Endothelial cell of umbilical vein (primary cell): Measurements from ENCODE around the gene GPR162. TPM values are rescaled to one million over a fixed set of nuclear protein-coding genes. Genes with fewer than 3 reads are reported as not detected.

Experiments used
- BruUV-seq: library from RNA; stranded (reverse); fragments of 400-500 nt; replicated peaks from 2 replicates; lab custom pipeline; 2021; lab: Mats Ljungman, UMichigan
- CTCF ChIA-PET: fragments of 300-600, 350-600 bp; sonication (Branson Sonifier 250); formaldehyde crosslinking; loops from one replicate; lab custom pipeline; 2021; ENCODE audit warnings: antibody characterized with exemption, inconsistent platforms; lab: Charles Lee
- POLR2A ChIA-PET: fragments of 300-600, 350-600 bp; sonication (Branson Sonifier 250); formaldehyde crosslinking; loops from one replicate; lab custom pipeline; 2021; ENCODE audit warnings: antibody characterized with exemption, inconsistent platforms; lab: Charles Lee
- DNase-seq: peaks from one replicate; pipeline ENCODE4 v3.0.0-alpha.2; 2011; ENCODE audit warnings: low read depth, low spot score
- FAIRE-seq: peaks from 2 replicates; lab custom pipeline; 2011; peaks lifted over from hg19 to GRCh38; lab: Jason Lieb, UNC
- H2AFZ ChIP-seq: 2 replicates; pipeline ENCODE4 v1.6.0; 2012; ENCODE audit warnings: low read depth, low read length, control low read depth, inconsistent platforms
- H3K27ac ChIP-seq: 2 replicates; pipeline ENCODE4 v1.5.1; 2011; ENCODE audit warnings: low read depth, mild to moderate bottlenecking, control low read depth, low read length, moderate library complexity; ENCODE audit not compliant: insufficient read depth
- H3K27me3 ChIP-seq, 2 experiments: 2 replicates each; pipeline versions ENCODE4 v1.6.0 to v1.6.1; 2011; ENCODE audit warnings: low read length in 2 of 2, mixed read lengths in 1 of 2; ENCODE audit not compliant: control insufficient read depth in 2 of 2, insufficient read depth in 2 of 2
- H3K36me3 ChIP-seq, 2 experiments: 2 replicates in 1 of 2; 3 replicates in 1 of 2; pipeline ENCODE4 v1.5.1; 2011; ENCODE audit warnings: low read length in 2 of 2, mild to moderate bottlenecking in 1 of 2, moderate library complexity in 1 of 2; ENCODE audit not compliant: control insufficient read depth in 2 of 2, insufficient read depth in 2 of 2; ENCODE audit errors: extremely low read depth in 1 of 2
- H3K4me1 ChIP-seq: 3 replicates; pipeline ENCODE4 v1.5.1; 2011; ENCODE audit warnings: mild to moderate bottlenecking, low read length; ENCODE audit not compliant: control insufficient read depth, insufficient read depth; ENCODE audit errors: extremely low read depth
- H3K4me2 ChIP-seq: 2 replicates; pipeline ENCODE4 v1.6.1; 2011; ENCODE audit warnings: low read length, control low read depth, mixed read lengths; ENCODE audit not compliant: insufficient read depth
- H3K4me3 ChIP-seq, 3 experiments: fragments of 200-600 bp in 1 of 3; sonication (generic), shearing (Covaris generic) in 1 of 3; replicated peaks in 1 of 3; 2 replicates each; pipeline ENCODE4 v1.5.1; 2011 to 2016; ENCODE audit warnings: control low read depth in 3 of 3, low read length in 3 of 3, mild to moderate bottlenecking in 2 of 3, inconsistent platforms in 1 of 3, low read depth in 1 of 3, moderate library complexity in 1 of 3; ENCODE audit not compliant: insufficient read depth in 1 of 3
- H3K79me2 ChIP-seq: 2 replicates; pipeline ENCODE4 v1.6.0; 2012; ENCODE audit warnings: low read length, inconsistent platforms; ENCODE audit not compliant: control insufficient read depth, insufficient read depth
- H3K9ac ChIP-seq: replicated peaks from 2 replicates; pipeline ENCODE3; 2011; ENCODE audit warnings: low read length, control low read depth; ENCODE audit not compliant: insufficient read depth; ENCODE audit errors: extremely low read depth
- H3K9me1 ChIP-seq: replicated peaks from 3 replicates; pipeline ENCODE4 v1.6.0; 2011; ENCODE audit warnings: mild to moderate bottlenecking, low read length; ENCODE audit not compliant: control insufficient read depth, insufficient read depth; ENCODE audit errors: extremely low read depth
- H3K9me3 ChIP-seq: replicated peaks from 2 replicates; pipeline ENCODE4 v1.5.1; 2012; ENCODE audit warnings: low read length, inconsistent platforms; ENCODE audit not compliant: control insufficient read depth, insufficient read depth
- H4K20me1 ChIP-seq: replicated peaks from 2 replicates; pipeline ENCODE3; 2011; ENCODE audit warnings: mild to moderate bottlenecking, low read length; ENCODE audit not compliant: control insufficient read depth, insufficient read depth; ENCODE audit errors: extremely low read depth
- CTCF ChIP-seq, 2 donors: IDR thresholded peaks; 1 replicate in 1 of 2; 2 replicates in 1 of 2; pipeline ENCODE4 v1.5.1; 2011; ENCODE audit warnings: low read length in 2 of 2, mild to moderate bottlenecking in 2 of 2, moderate library complexity in 2 of 2, control low read depth in 1 of 2, inconsistent platforms in 1 of 2, low read depth in 1 of 2; ENCODE audit not compliant: insufficient read depth in 1 of 2; ENCODE audit errors: extremely low read depth in 1 of 2
- EZH2 ChIP-seq: IDR thresholded peaks from 2 replicates; pipeline ENCODE4 v1.6.1; 2012; ENCODE audit warnings: borderline replicate concordance, low read depth, mild to moderate bottlenecking, moderate library complexity, low read length, inconsistent platforms; ENCODE audit not compliant: severe bottlenecking
- FOS ChIP-seq: IDR thresholded peaks from 2 replicates; pipeline ENCODE4 v1.6.1; 2011; ENCODE audit warnings: mild to moderate bottlenecking, low read length, moderate library complexity, borderline replicate concordance; ENCODE audit not compliant: insufficient read depth
- GATA2 ChIP-seq: IDR thresholded peaks from 2 replicates; pipeline ENCODE4 v1.7.0; 2011; ENCODE audit warnings: low read depth, mild to moderate bottlenecking, moderate library complexity, mixed read lengths, low read length; ENCODE audit not compliant: insufficient read length, insufficient read depth
- JUN ChIP-seq: IDR thresholded peaks from 2 replicates; pipeline ENCODE4 v1.6.1; 2011; ENCODE audit warnings: borderline replicate concordance, low read depth; ENCODE audit not compliant: insufficient read length, insufficient read depth
- MAX ChIP-seq: IDR thresholded peaks from 2 replicates; pipeline ENCODE4 v1.6.1; 2011; ENCODE audit not compliant: insufficient read depth, insufficient read length
- MYC ChIP-seq: IDR thresholded peaks from one replicate; pipeline ENCODE4 v1.6.1; 2011; ENCODE audit warnings: mild to moderate bottlenecking, low read depth, low read length
- POLR2A ChIP-seq: IDR thresholded peaks from 2 replicates; pipeline ENCODE4 v1.6.1; 2012; ENCODE audit warnings: low read depth, mild to moderate bottlenecking, control low read depth, low read length
- POLR2AphosphoS5 ChIP-seq: IDR thresholded peaks from 2 replicates; pipeline ENCODE4 v1.6.1; 2012; ENCODE audit warnings: low read depth, mild to moderate bottlenecking, control low read depth, low read length, moderate library complexity; ENCODE audit not compliant: insufficient read depth
- dilution Hi-C: fragments of 300-500 bp; cut with MboI; formaldehyde crosslinking; loops from one replicate; pipeline ENCODE4 v1.15.0; 2019; ENCODE audit warnings: low sequenced_read_pairs; ENCODE audit not compliant: extremely low pct_ligation_motif_present
- intact Hi-C: fragments of 100-400 bp; cut with micrococcal nuclease; formaldehyde crosslinking; loops from one replicate; pipeline ENCODE4 v1.10.0; 2022
- polyA plus RNA-seq, 4 experiments: library from polyadenylated mRNA; depleted of rRNA in 3 of 4; stranded (reverse) in 3 of 4; unstranded in 1 of 4; fragments of >200 nt; gene quantifications; 2 replicates each; pipeline versions ENCODE4 v1.2.1 to v1.2.3, GENCODE V29; 2011 to 2012; ENCODE audit warnings: missing spikeins in 1 of 4
- total RNA-seq: library from RNA; stranded (reverse); gene quantifications from 2 replicates; pipeline ENCODE4 v1.2.3, GENCODE V29; 2021

GPR162 gene
- total and polyA plus RNA-seq, 2 donors (not counting 3 experiments of a cell fraction or from before 2014, with no cell fraction given): 9.7 to 13.7 TPM

GRCh38 chr12:6791931-6792520, 29.6 kb upstream of the GPR162 start:
- FAIRE-seq: no peak
- H3K9ac ChIP-seq: no peak overlapping the region
- DNase-seq: no peak
- ChIA-PET POLR2A (no interaction called here), CTCF (interaction anchor here (1.1 to 2.5 kb wide), 4 partner anchors 11 to 39 kb away, joined by 3 to 13 read pairs (median 4); partner anchors contain the start of gene MLF2)
- TF ChIP-seq POLR2A (no peak), GATA2 (no peak), CTCF (IDR thresholded peaks at IDR 0.05; ENCODE audit: extremely low read depth in 1 of 2, insufficient read depth in 1 of 2, low read depth in 1 of 2, low read length in 2 of 2) (no peak), JUN (no peak), FOS (no peak), MAX (no peak), MYC (no peak), EZH2 (no peak), POLR2AphosphoS5 (no peak)
- H3K4me2 ChIP-seq: no peak overlapping the region
- no peaks in the 10 kb centered on the region for H3K9me1 ChIP-seq
- H3K36me3 ChIP-seq: no peaks in the 10 kb centered on the region
- dilution Hi-C loops (no loop called here), intact Hi-C loops (no loop called here)
- H3K27me3 ChIP-seq: peaks cover 10 to 11% of the 10 kb centered on the region in 2 experiments
- no peak overlapping the region for H3K4me3 ChIP-seq
- H3K79me2 ChIP-seq: no peaks in the 10 kb centered on the region
- no peaks in the 10 kb centered on the region for H3K9me3 ChIP-seq
- no peaks in the 10 kb centered on the region for H4K20me1 ChIP-seq
- no TSS peak for BruUV-seq
- no peaks in the 10 kb centered on the region for H3K4me1 ChIP-seq
- no peak overlapping the region for H2AFZ ChIP-seq
- no peak overlapping the region for H3K27ac ChIP-seq
